GF-D8 (cell line): ENCODE data around the gene DMRTA1.
"Not testable (repeated sequence)": the region's sequence is repeated elsewhere in the genome, so short reads cannot be mapped to it uniquely, and the experiment has no call there.

Source experiments
- DNase-seq: peaks from one replicate; lab custom pipeline; 2025; lab: John Stamatoyannopoulos, UW

Gene DMRTA1, protein sequence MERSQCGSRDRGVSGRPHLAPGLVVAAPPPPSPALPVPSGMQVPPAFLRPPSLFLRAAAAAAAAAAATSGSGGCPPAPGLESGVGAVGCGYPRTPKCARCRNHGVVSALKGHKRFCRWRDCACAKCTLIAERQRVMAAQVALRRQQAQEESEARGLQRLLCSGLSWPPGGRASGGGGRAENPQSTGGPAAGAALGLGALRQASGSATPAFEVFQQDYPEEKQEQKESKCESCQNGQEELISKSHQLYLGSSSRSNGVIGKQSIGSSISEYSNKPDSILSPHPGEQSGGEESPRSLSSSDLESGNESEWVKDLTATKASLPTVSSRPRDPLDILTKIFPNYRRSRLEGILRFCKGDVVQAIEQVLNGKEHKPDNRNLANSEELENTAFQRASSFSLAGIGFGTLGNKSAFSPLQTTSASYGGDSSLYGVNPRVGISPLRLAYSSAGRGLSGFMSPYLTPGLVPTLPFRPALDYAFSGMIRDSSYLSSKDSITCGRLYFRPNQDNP

DNA sequence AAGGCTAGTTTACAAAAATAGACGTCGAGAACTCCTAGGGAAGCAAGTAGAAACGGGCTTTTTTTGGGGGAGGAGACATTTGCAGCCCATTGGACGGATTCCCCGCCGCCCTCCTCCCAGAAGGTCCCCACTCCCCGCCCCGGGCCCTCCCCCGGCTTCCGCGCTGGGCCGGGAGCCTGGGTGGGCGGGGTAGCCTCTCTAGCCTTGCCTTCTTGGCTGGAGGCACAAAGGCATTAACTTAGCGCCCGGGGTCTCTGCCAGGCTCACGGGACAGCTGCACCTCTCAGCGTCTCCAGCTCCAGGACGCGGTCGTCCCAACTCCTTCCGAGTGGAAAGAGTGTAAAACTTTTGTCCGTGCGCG, at the start of gene DMRTA1:
DMRTA1 (plus strand) TSS at position 236 of the 361 bp plus-strand sequence. CDS start 242 bp downstream, outside the sequence.
- no peak for DNase-seq

DNA sequence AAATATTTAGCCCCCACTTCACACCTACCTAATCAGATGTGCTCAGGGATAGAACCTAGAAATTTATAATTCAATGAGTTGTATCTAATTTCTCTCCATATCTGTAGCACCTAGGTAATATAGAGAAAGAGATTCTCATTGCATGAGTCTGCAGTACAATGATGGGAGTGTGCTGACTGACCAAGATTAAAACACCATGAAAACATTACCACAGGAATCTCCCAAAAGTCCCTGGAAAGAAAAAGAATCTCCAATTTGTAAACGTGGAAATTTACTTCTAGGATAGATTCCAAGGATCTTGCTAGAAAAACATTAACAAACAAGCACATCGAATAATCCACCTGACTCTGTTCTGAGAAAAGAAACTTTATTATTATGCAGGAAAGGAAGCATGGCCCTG, 45.0 kb upstream of the DMRTA1 start:
- no peak for DNase-seq

DNA sequence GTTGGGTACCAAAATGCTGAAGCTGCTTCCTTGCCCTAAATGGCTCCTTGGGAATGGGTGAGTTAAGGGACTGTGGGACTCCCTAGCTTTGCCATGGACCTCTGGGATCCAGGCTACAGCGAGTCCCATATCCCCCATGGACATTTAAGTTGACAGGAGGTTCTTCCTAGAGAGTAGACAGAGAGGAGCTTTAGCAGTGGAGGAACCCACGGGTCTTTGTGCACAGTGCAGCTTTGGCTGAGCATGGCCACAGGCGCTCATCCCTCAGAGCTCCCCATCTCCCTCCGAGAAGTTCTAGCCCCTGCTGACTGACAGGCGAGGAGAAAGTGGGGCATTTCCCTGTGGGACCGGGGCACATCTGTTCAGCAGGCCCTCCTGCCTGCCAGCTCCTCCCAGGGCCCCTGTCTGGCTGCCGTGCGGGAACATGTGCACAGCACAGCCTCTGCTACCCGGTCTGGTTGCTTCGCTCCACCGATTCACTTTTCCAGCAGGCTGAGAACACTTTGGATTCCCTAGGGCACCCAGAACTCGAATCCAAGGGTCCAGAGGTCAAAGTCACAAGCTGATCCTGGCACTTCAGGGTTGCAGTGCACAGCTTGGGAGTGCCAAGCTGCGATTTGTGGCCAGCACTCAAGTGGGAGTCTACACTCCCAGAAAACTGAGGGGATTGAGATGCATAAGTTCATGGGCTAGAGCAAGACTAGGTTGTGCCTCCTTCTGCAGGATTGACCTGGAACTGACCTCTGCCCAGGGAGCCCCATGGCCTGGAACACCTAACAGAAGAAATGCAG, 40.6 kb upstream of the DMRTA1 start:
- DNase-seq: no peak

DNA sequence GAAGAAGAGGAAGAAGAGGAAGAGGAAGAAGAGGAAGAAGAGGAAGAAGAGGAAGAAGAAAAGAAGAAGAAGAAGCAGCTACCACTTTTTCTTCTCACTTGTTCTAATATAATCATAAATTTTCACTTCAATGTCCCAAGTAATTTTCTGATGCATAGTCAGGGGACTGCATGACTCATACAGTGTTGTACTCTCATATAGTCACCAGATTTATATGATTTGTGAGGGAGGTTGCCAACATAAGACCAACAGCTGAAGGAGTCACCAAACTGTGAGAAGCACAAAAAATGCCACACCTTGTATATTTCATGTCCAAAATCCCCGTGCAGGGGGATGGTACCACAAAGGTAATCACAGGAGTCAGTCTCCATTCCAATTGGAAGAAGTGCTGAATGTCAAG, 32.7 kb upstream of the DMRTA1 start:
- DNase-seq: no peak

GRCh38 chr9:22415941-22416691, 30.5 kb upstream of the DMRTA1 start:
- DNase-seq: no peak

GRCh38 chr9:22416692-22417060, 29.9 kb upstream of the DMRTA1 start:
- DNase-seq: no peak

DNA sequence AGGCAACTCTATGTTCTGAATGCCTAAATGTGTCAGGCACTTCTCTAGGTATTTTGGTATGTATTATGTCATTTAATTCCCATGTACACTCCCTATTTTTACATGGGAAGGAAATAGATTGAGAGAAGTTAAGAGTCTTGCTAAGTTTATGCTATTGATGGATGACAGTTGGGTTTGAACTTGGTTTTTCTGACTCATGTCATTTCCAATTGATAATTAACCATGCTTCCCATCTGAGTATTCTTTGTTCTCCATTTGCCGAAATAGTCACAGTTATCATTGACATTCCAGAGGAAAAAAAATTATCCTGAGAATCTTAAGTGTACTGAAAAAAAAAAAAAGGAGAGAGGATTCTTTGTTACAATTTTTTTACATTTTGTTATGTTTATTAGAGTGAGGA, 23.1 kb upstream of the DMRTA1 start:
- no peak for DNase-seq

DNA sequence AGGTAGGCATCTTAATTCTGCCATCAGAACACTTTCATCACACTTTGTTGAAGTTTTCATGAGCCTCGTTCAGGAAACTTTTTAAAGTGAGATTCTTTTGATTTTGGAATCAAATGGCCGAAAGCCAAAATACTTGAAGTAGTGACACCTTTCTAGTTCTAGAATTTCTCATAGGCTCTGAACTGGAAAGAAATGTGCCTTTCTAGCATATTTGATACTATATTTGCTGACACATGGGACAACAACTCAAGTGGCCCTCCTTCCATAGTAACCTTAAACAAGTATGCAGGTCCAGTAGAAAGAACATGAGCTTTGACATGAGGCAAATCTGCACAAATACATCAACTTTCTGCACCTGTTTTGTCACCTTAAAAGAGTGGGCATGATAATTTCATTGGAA, 22.0 kb upstream of the DMRTA1 start:
- no peak for DNase-seq

DNA sequence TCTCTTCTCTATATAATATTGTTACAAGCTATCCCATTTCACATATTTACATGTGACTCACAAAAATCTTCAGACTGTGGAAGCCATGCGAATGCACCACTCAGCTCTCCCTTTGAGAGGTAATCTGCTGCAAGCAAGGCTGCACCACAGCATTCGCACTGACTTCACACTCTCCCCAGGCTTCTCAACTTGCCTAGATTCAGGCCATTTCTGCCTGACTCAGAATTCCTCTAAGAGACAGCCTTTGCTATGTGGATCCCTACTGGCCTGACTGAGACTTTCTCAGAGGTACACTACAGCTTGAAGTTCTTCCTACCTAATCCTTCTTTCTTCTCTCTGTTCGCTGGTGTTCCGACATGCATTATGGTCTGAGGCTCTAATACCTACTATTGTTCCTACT, 21.1 kb upstream of the DMRTA1 start:
- no peak for DNase-seq

- DNase-seq: no peak
These were observed 19.3 kb upstream of the DMRTA1 start for GRCh38 chr9:22427226-22427880.

DNA sequence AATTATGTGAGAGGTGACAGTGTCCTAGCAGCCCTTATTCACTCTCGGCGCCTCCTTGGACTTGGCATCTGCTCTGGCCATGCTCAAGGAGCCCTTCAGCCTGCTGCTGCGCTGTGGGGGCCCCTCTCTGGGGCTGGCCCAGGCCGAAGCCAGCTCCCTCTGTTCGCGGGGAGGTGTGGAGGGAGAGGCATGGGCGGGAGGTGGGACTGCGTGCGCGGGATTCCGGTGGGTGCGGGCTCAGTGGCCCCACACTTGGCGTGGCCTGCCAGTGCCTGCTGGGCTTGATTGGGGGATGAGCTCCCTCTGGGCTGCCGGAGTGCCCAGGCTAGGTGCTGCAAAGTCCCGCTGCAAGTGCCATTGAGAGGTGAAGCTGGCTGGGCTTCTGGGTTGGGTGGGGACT, 12.9 kb upstream of the DMRTA1 start:
- no peak for DNase-seq

- DNase-seq: not testable (repeated sequence)
These were observed 11.4 kb upstream of the DMRTA1 start for GRCh38 chr9:22435252-22435651.

- DNase-seq: not testable (repeated sequence)
These were observed 9.1 kb upstream of the DMRTA1 start for GRCh38 chr9:22437461-22438067.

GRCh38 chr9:22440841-22441240, 5.8 kb upstream of the DMRTA1 start:
- no peak for DNase-seq

GRCh38 chr9:22446950-22447617, 460 bp downstream of the DMRTA1 start:
- no peak for DNase-seq

DNA sequence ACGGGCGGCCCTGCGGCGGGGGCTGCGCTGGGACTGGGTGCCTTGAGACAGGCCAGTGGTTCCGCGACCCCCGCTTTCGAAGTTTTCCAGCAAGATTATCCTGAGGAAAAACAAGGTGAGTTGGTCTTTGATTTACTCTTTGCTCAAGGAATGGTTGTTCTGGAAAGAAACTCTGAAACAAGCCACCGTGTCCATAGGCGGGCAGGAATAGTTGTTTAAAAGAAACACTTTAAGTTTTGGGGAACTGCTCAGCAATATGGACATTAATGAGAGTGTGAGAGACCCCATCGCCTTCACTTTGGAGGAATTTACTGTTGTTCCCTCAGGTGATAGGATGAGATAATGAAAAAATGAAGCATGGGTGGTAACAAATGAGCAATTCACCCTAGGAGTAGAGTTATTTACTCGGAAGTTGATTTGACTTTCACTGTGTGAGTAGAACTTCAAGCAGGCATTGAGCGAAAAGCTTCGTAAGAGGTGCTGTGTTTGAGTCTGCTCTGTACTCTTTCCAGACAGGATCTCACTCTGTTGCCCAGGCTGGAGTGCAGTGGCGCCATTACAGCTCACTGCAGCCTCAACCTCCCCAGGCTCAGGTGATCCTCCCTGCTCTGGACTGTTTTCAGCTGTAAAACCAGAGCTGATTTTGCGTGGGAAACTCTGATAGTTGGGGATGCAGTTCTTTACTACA, 1.1 kb downstream of the DMRTA1 start:
- DNase-seq: no peak

GRCh38 chr9:22449719-22450118, 3.1 kb downstream of the DMRTA1 start:
- DNase-seq: no peak

- no peak for DNase-seq
These were observed 5.9 kb downstream of the DMRTA1 start for GRCh38 chr9:22452415-22453010.

GRCh38 chr9:22454016-22454415, 7.4 kb downstream of the DMRTA1 start:
- no peak for DNase-seq

DNA sequence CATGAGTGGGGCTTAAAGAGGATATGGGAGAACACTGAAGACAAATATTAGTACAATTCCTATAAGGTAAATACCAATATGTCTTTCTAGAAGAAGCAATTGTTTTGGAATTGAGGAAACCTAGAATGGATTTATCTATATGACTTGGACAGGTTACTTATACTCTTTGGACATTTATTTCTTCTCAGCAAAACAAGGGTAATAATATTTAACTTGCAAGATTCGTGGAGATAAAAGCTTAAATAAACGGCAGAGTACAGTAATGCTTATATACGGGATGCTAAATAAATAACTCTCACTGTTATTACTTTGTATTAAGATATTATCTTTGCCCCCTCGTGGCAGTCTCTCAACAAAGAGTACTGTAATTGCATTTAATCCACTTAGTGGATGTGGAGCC, 8.6 kb downstream of the DMRTA1 start:
- DNase-seq: no peak
